HepG2 (cell line): ENCODE results near the gene WWP2. TPM values are rescaled to one million over a fixed set of nuclear protein-coding genes. Genes with fewer than 3 reads are reported as not detected.
"Not testable (repeated sequence)": the region's sequence is repeated elsewhere in the genome, so short reads cannot be mapped to it uniquely, and the experiment has no call there.

Experiments used
- ATAC-seq: fragments of 200-7000 bp; cut with Tn5 transposase; 3 replicates; pipeline ENCODE4 v1.9.1; 2020; ENCODE audit warnings: mild to moderate bottlenecking, moderate library complexity
- BruUV-seq: library from RNA; stranded (reverse); fragments of 400-500 nt; replicated peaks from 2 replicates; lab custom pipeline; 2021; lab: Mats Ljungman, UMichigan
- CTCF ChIA-PET: fragments of 300-600 bp; formaldehyde crosslinking; extraction: SDS; loops from one replicate; lab custom pipeline; 2021; ENCODE audit warnings: low total read pairs, inconsistent platforms, low intra/inter-chr PET ratio; lab: Yijun Ruan, JAX
- POLR2A ChIA-PET: fragments of 350-600 bp; sonication (Branson Sonifier 250); formaldehyde crosslinking; loops from one replicate; lab custom pipeline; 2020; ENCODE audit warnings: antibody characterized with exemption, inconsistent platforms; lab: Yijun Ruan, JAX
- DNase-seq: peaks from one replicate; pipeline ENCODE4 v3.0.0-alpha.2; 2015; ENCODE audit warnings: low spot score
- FAIRE-seq: peaks from 3 replicates; lab custom pipeline; 2011; peaks lifted over from hg19 to GRCh38; lab: Jason Lieb, UNC
- H2AFZ ChIP-seq: one replicate; pipeline ENCODE4 v1.6.1; 2011; ENCODE audit warnings: low read length, inconsistent platforms
- H3K27ac ChIP-seq: fragments of 300-600 bp; 3 replicates; pipeline ENCODE4 v1.8.0; 2011; ENCODE audit warnings: mixed run types, mild to moderate bottlenecking, mixed read lengths, low read length, inconsistent platforms; ENCODE audit not compliant: insufficient read depth; ENCODE audit errors: extremely low read length
- H3K27me3 ChIP-seq, 2 experiments: fragments of 200-600 bp in 1 of 2; 2 replicates in 1 of 2; 3 replicates in 1 of 2; pipeline versions ENCODE4 v1.6.0 to v1.8.0; 2011; ENCODE audit warnings: low read length in 2 of 2, mild to moderate bottlenecking in 2 of 2, moderate library complexity in 2 of 2, inconsistent platforms in 1 of 2; ENCODE audit not compliant: insufficient read depth in 2 of 2, control insufficient read depth in 1 of 2
- H3K36me3 ChIP-seq, 2 experiments: fragments of 200-600 bp in 1 of 2; replicated peaks in 1 of 2; 2 replicates in 1 of 2; 3 replicates in 1 of 2; pipeline versions ENCODE4 v1.5.1 to v1.8.0; 2011; ENCODE audit warnings: low read length in 2 of 2, inconsistent platforms in 1 of 2; ENCODE audit not compliant: insufficient read depth in 2 of 2, control insufficient read depth in 1 of 2
- H3K4me1 ChIP-seq: 2 replicates; pipeline ENCODE4 v1.5.1; 2012; ENCODE audit warnings: low read length, inconsistent platforms; ENCODE audit not compliant: insufficient read depth
- H3K4me2 ChIP-seq: 2 replicates; pipeline ENCODE4 v1.6.0; 2011; ENCODE audit warnings: low read depth, low read length, inconsistent platforms
- H3K4me3 ChIP-seq, 3 experiments: fragments of 200-600 bp in 1 of 3; sonication (generic), shearing (Covaris generic) in 1 of 3; replicated peaks in 1 of 3; 2 replicates each; pipeline ENCODE4 v1.5.1; 2011 to 2016; ENCODE audit warnings: low read length in 3 of 3, inconsistent platforms in 2 of 3, low read depth in 2 of 3, mild to moderate bottlenecking in 2 of 3, control low read depth in 1 of 3, mixed read lengths in 1 of 3; ENCODE audit not compliant: insufficient read depth in 1 of 3
- H3K79me2 ChIP-seq: one replicate; pipeline ENCODE4 v1.6.1; 2011; ENCODE audit warnings: low read length, inconsistent platforms; ENCODE audit not compliant: insufficient read depth
- H3K9ac ChIP-seq: 2 replicates; pipeline ENCODE4 v1.6.0; 2011; ENCODE audit warnings: mild to moderate bottlenecking, low read depth, low read length, inconsistent platforms; ENCODE audit not compliant: insufficient read depth
- H3K9me3 ChIP-seq: 2 replicates; pipeline ENCODE4 v1.5.1; 2012; ENCODE audit warnings: mild to moderate bottlenecking, low read length
- H4K20me1 ChIP-seq: 2 replicates; pipeline ENCODE4 v1.6.0; 2011; ENCODE audit warnings: inconsistent platforms, mild to moderate bottlenecking, low read length, moderate library complexity; ENCODE audit not compliant: insufficient read depth
- ZNF121 ChIP-seq: sonication (generic); formaldehyde crosslinking; IDR thresholded peaks from 2 replicates; pipeline ENCODE4 v1.5.0; 2020; ENCODE audit warnings: mild to moderate bottlenecking, missing genetic modification reagents
- ZNF7 ChIP-seq: IDR thresholded peaks from 2 replicates; pipeline ENCODE4 v1.6.1; 2016; ENCODE audit warnings: missing biosample characterization, missing genetic modification reagents
- WGBS: methylation state at CpG from one replicate; pipeline ENCODE4 v1.1.6; 2017; ENCODE audit warnings: low lambda C conversion rate; 5-methylcytosine and 5-hydroxymethylcytosine counted together
- in situ Hi-C: cut with HindIII; loops from 2 replicates; pipeline ENCODE4 v1.10.0; 2017; ENCODE audit warnings: low pct_unique_long_range_greater_than_20kb; ENCODE audit not compliant: extremely low pct_ligation_motif_present
- intact Hi-C: fragments of 100-400 bp; cut with micrococcal nuclease; formaldehyde crosslinking; loops from one replicate; pipeline ENCODE4 v1.10.0; 2022; ENCODE audit not compliant: unreplicated experiment
- polyA plus RNA-seq, 8 experiments: library from polyadenylated mRNA; depleted of rRNA in 3 of 8; stranded (reverse) in 7 of 8; unstranded in 1 of 8; fragments of >200 nt; fragmentation: Illumina TruSeq in 4 of 8; extraction: Trizol in 4 of 8; gene quantifications; 2 replicates each; pipeline versions ENCODE4 v1.2.1 to v1.2.3, GENCODE V29; 2011 to 2016; ENCODE audit warnings: low read depth in 4 of 8, missing spikeins in 1 of 8, mixed read lengths in 1 of 8; ENCODE audit not compliant: insufficient read depth in 1 of 8
- total RNA-seq, 5 experiments: library from RNA; depleted of rRNA; stranded (reverse); fragments of >200 nt; fragmentation: Illumina TruSeq; extraction: Trizol; gene quantifications; 2 replicates each; pipeline ENCODE4 v1.2.3, GENCODE V29; 2016; ENCODE audit warnings: low read depth in 1 of 5

WWP2 gene
- total and polyA plus RNA-seq, 2 of the 13 experiments (the other 11 are each of a cell fraction or from before 2014, with no cell fraction given): 11.4 to 28.2 TPM

- H3K4me3 ChIP-seq, H3K4me2 ChIP-seq, H3K9ac ChIP-seq, H2AFZ ChIP-seq, H3K27me3 ChIP-seq, FAIRE-seq, H3K27ac ChIP-seq, CTCF ChIA-PET, ATAC-seq, H3K9me3 ChIP-seq, in situ Hi-C loops, H3K36me3 ChIP-seq, DNase-seq, intact Hi-C loops, H4K20me1 ChIP-seq, BruUV-seq: not testable (repeated sequence)
- 88% methylated on average over 4 of the region's 4 CpGs for WGBS
- H3K4me1 ChIP-seq: peaks cover 47% of the 10 kb centered on the region
- H3K79me2 ChIP-seq: peaks cover 35% of the 10 kb centered on the region
- POLR2A ChIA-PET: interaction anchor here (10.0 kb wide), 1 partner anchor 23 kb away, joined by 211 read pairs; the partner anchor contains the start of gene NOB1
- TF ChIP-seq ZNF7: peak; percentile 98
- TF ChIP-seq ZNF121 (CRISPR knock-in tag): peak; percentile 72
Measured at GRCh38 chr16:69729030-69729429, 33.1 kb upstream of the WWP2 start.

- H3K4me3 ChIP-seq, H3K4me2 ChIP-seq, H2AFZ ChIP-seq, intact Hi-C loops, H3K27ac ChIP-seq, H3K9ac ChIP-seq, H3K36me3 ChIP-seq, DNase-seq, BruUV-seq, H4K20me1 ChIP-seq, FAIRE-seq, ATAC-seq, H3K27me3 ChIP-seq, in situ Hi-C loops, H3K9me3 ChIP-seq, CTCF ChIA-PET: not testable (repeated sequence)
- POLR2A ChIA-PET: interaction anchor here (0.6 kb wide), 1 partner anchor 9 kb away, joined by 3 read pairs; no protein-coding TSS in a partner anchor
- WGBS: 85% methylated on average over 5 of the region's 5 CpGs
- TF ChIP-seq ZNF121 (CRISPR knock-in tag): peak; percentile 68; the same call in 1 of the 2 replicates
- Histone ChIP-seq H3K4me1 (peaks cover 39% of the 10 kb centered on the region), H3K79me2 (peaks cover 13% of the 10 kb centered on the region)
Measured at GRCh38 chr16:69731280-69731679, 30.9 kb upstream of the WWP2 start.
